NB4 (cell line): Measurements from ENCODE around the gene OR10A7.

ENCODE experiments used
- MYC ChIP-seq: IDR thresholded peaks from 2 replicates; pipeline ENCODE4 v1.6.1; 2011; ENCODE audit warnings: low read depth, low read length
- POLR2A ChIP-seq: IDR thresholded peaks from 2 replicates; pipeline ENCODE4 v1.6.1; 2011; ENCODE audit warnings: mild to moderate bottlenecking; ENCODE audit not compliant: insufficient read length; ENCODE audit errors: extremely low read depth
- TF ChIP-seq, protein P1 (sequence below): IDR thresholded peaks from one replicate; pipeline ENCODE4 v1.5.1; 2012; ENCODE audit warnings: low read depth, low read length
- TF ChIP-seq, protein P2 (sequence below): IDR thresholded peaks from 2 replicates; pipeline ENCODE4 v1.6.1; 2011; ENCODE audit warnings: low read depth, low read length

GRCh38 chr12:55246159-55246558 lies 25.3 kb downstream of the OR10A7 start:
- TF ChIP-seq, protein P1, sequence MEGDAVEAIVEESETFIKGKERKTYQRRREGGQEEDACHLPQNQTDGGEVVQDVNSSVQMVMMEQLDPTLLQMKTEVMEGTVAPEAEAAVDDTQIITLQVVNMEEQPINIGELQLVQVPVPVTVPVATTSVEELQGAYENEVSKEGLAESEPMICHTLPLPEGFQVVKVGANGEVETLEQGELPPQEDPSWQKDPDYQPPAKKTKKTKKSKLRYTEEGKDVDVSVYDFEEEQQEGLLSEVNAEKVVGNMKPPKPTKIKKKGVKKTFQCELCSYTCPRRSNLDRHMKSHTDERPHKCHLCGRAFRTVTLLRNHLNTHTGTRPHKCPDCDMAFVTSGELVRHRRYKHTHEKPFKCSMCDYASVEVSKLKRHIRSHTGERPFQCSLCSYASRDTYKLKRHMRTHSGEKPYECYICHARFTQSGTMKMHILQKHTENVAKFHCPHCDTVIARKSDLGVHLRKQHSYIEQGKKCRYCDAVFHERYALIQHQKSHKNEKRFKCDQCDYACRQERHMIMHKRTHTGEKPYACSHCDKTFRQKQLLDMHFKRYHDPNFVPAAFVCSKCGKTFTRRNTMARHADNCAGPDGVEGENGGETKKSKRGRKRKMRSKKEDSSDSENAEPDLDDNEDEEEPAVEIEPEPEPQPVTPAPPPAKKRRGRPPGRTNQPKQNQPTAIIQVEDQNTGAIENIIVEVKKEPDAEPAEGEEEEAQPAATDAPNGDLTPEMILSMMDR: no peak
- no peak for TF ChIP-seq POLR2A
- TF ChIP-seq, protein P2, sequence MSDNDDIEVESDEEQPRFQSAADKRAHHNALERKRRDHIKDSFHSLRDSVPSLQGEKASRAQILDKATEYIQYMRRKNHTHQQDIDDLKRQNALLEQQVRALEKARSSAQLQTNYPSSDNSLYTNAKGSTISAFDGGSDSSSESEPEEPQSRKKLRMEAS: no peak
- TF ChIP-seq MYC: no peak
